Karpas-422 (cell line): ENCODE data around the gene AP1G1. TPM values are rescaled to one million over a fixed set of nuclear protein-coding genes. Genes with fewer than 3 reads are reported as not detected.

Experiments
- DNase-seq: peaks from one replicate; pipeline ENCODE4 v3.0.0-alpha.2; 2015
- H2AFZ ChIP-seq: fragments of 200-600 bp; sonication (generic); 2 replicates; pipeline ENCODE4 v1.6.1; 2014; ENCODE audit warnings: antibody characterized with exemption, low read length, mixed read lengths
- H3K27ac ChIP-seq: fragments of 200-600 bp; sonication (generic); 2 replicates; pipeline ENCODE4 v1.5.1; 2014; ENCODE audit warnings: mild to moderate bottlenecking, low read length, moderate library complexity
- H3K27me3 ChIP-seq: fragments of 200-600 bp; sonication (generic); 2 replicates; pipeline ENCODE4 v1.6.1; 2014; ENCODE audit warnings: low read length, mixed read lengths
- H3K36me3 ChIP-seq: fragments of 200-600 bp; sonication (generic); 2 replicates; pipeline ENCODE4 v1.6.1; 2014; ENCODE audit warnings: low read length, mixed read lengths; ENCODE audit not compliant: insufficient read depth
- H3K4me1 ChIP-seq: fragments of 200-600 bp; sonication (generic); 2 replicates; pipeline ENCODE4 v1.6.1; 2014; ENCODE audit warnings: mild to moderate bottlenecking, low read length, mixed read lengths
- H3K4me2 ChIP-seq: fragments of 200-600 bp; sonication (generic); 2 replicates; pipeline ENCODE4 v1.6.1; 2014; ENCODE audit warnings: low read length, low read depth, mild to moderate bottlenecking; ENCODE audit not compliant: poor library complexity, severe bottlenecking
- H3K4me3 ChIP-seq: fragments of 200-600 bp; sonication (generic); 2 replicates; pipeline ENCODE4 v1.5.1; 2014; ENCODE audit warnings: mild to moderate bottlenecking, antibody characterized with exemption, low read length, mixed read lengths
- H3K79me2 ChIP-seq: fragments of 200-600 bp; sonication (generic); 2 replicates; pipeline ENCODE4 v1.6.1; 2014; ENCODE audit warnings: mild to moderate bottlenecking, low read length, mixed read lengths
- H3K9ac ChIP-seq: fragments of 200-600 bp; sonication (generic); 2 replicates; pipeline ENCODE4 v1.6.0; 2014; ENCODE audit warnings: low read length
- H3K9me2 ChIP-seq: fragments of 200-600 bp; sonication (generic), shearing (Covaris generic); replicated peaks from 2 replicates; pipeline ENCODE4 v1.6.0; 2014; ENCODE audit warnings: mild to moderate bottlenecking, low read length, moderate library complexity; ENCODE audit not compliant: insufficient read depth
- H3K9me3 ChIP-seq: fragments of 300-700, 200-600 bp; sonication (generic); 2 replicates; pipeline ENCODE4 v1.6.1; 2014; ENCODE audit warnings: low read length, mixed read lengths
- H4K20me1 ChIP-seq: fragments of 200-600 bp; sonication (generic); 2 replicates; pipeline ENCODE4 v1.6.1; 2014; ENCODE audit warnings: mild to moderate bottlenecking, antibody characterized with exemption, low read length, low read depth; ENCODE audit not compliant: insufficient read depth
- total RNA-seq: library from RNA; depleted of rRNA; stranded (reverse); fragments of >200 nt; shearing (Covaris generic); gene quantifications from 2 replicates; pipeline ENCODE4 v1.2.3, GENCODE V29; 2014; ENCODE audit warnings: low replicate concordance

The AP1G1 gene
- total RNA-seq, 1 experiment from 2014 or later = 78.8 TPM

- Histone ChIP-seq H3K27ac (no peak overlapping the region), H3K4me3 (no peak overlapping the region), H3K36me3 (peaks cover 50% of the 10 kb centered on the region), H3K9me2 (no peaks in the 10 kb centered on the region), H2AFZ (no peak overlapping the region), H3K27me3 (no peaks in the 10 kb centered on the region), H4K20me1 (no peaks in the 10 kb centered on the region), H3K4me1 (peaks cover 4% of the 10 kb centered on the region; the same call in 1 of the 2 replicates), H3K9ac (no peak overlapping the region), H3K79me2 (peaks cover 15% of the 10 kb centered on the region), H3K4me2 (no peak overlapping the region), H3K9me3 (no peaks in the 10 kb centered on the region)
- no peak for DNase-seq
Measured at GRCh38 chr16:71769222-71769621, 39.4 kb downstream of the AP1G1 start.

DNA sequence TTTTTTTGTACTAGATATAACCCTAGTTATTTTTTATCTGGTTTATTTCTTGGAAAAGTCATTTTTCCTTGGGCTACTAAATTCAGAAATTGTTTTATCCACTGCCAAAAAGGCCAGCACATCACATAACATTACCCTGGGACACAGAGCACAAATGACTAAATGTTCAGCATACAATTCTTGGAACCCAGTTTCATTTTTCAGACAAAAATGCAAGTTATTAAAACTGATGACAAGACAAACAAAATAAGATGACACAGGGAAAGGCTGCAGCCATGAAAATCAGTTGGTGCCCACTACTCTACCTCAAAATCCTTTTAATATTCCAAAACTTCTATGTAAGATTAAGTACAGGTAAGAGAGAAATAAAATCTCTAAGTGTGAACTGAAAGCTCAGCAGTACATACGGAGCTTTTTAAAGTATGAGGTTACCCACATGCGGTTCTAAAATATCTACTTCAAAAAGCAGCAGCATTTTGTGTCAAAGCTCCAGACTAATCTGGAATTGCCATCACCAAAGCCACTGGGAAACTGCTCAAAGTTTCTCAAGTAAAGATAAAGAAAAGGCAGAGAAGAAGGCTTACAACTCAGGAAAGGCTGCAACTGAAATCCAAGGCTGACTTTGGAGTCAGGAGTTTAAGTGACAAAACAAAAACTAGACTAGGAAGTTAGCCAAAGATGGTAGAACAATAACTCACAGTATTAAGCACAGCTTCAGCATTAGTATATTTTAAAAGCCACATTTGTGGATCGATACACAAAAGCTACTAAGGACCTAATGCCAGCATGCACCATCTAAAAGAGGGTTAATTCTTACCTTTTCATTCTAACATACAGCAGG, 41.4 kb downstream of the AP1G1 start:
- Histone ChIP-seq H3K4me3 (no peak overlapping the region), H3K9ac (no peak overlapping the region), H4K20me1 (no peaks in the 10 kb centered on the region), H3K79me2 (peaks cover 20% of the 10 kb centered on the region), H2AFZ (no peak overlapping the region), H3K9me2 (no peaks in the 10 kb centered on the region), H3K27me3 (no peaks in the 10 kb centered on the region), H3K27ac (no peak overlapping the region), H3K9me3 (no peaks in the 10 kb centered on the region), H3K4me1 (peaks cover 4% of the 10 kb centered on the region; the same call in 1 of the 2 replicates), H3K4me2 (no peak overlapping the region), H3K36me3 (peaks cover 47% of the 10 kb centered on the region)
- no peak for DNase-seq

GRCh38 chr16:71762186-71762585, 46.4 kb downstream of the AP1G1 start:
- H3K9me3 ChIP-seq = no peaks in the 10 kb centered on the region
- H3K79me2 ChIP-seq = peaks cover 18% of the 10 kb centered on the region
- no peak overlapping the region for H2AFZ ChIP-seq
- H3K4me3 ChIP-seq = no peak overlapping the region
- H3K4me2 ChIP-seq = no peak overlapping the region
- no peaks in the 10 kb centered on the region for H3K9me2 ChIP-seq
- H4K20me1 ChIP-seq = no peaks in the 10 kb centered on the region
- H3K36me3 ChIP-seq = peaks cover 35% of the 10 kb centered on the region
- H3K27me3 ChIP-seq = no peaks in the 10 kb centered on the region
- no peak overlapping the region for H3K9ac ChIP-seq
- H3K27ac ChIP-seq = no peak overlapping the region
- peaks cover 4% of the 10 kb centered on the region; the same call in 1 of the 2 replicates for H3K4me1 ChIP-seq
- no peak for DNase-seq

DNA sequence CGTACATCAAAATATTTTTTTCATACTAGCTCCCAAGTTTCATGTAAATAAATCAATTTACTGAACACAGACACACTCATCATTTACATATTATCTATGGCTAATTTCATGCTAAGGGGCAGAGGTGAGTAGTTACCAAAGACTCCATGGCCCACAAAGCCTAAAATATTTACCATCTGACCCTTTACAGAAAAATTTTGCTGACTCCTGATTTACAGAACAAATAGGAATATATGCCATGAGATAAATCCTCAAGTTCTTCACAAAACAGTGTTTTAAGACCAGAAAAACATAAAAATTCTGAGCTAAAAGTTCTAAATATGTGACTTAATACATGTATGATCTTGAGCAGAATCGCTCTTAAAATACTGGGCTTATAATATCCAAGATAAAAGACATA, 47.5 kb downstream of the AP1G1 start:
- H3K27ac ChIP-seq = no peak overlapping the region
- H3K4me2 ChIP-seq = no peak overlapping the region
- H3K79me2 ChIP-seq = peaks cover 15% of the 10 kb centered on the region; the same call in 1 of the 2 replicates
- no peak overlapping the region for H2AFZ ChIP-seq
- H3K4me3 ChIP-seq = no peak overlapping the region
- no peaks in the 10 kb centered on the region for H3K9me3 ChIP-seq
- no peaks in the 10 kb centered on the region for H3K27me3 ChIP-seq
- H3K9me2 ChIP-seq = no peaks in the 10 kb centered on the region
- H3K9ac ChIP-seq = no peak overlapping the region
- peaks cover 4% of the 10 kb centered on the region; the same call in 1 of the 2 replicates for H3K4me1 ChIP-seq
- no peaks in the 10 kb centered on the region for H4K20me1 ChIP-seq
- DNase-seq = no peak
- peaks cover 33% of the 10 kb centered on the region for H3K36me3 ChIP-seq

DNA sequence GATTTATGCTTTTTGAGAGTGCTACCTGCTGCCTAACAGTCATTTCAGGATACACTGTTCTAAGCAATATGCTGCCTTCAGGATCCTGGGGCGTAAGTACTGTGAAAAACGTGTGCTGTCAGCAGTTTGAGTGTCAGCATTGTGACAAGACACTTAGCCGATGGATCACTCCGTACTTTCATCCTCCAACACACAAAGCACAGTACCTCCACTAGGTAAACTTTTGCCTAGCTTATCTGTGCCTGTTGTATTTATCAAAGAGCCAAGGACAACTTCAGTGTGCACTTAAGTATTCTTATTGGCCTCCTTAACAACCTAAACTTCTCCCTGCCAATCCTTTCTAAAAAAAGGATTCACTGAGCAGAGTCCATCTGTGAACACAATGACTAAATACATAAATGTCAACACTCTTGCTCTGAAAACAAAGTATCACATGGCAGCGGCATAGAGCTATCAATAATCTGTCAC, 50.3 kb downstream of the AP1G1 start:
- Histone ChIP-seq H3K4me2 (no peak overlapping the region), H3K9ac (no peak overlapping the region), H3K27me3 (no peaks in the 10 kb centered on the region), H3K9me3 (no peaks in the 10 kb centered on the region), H3K4me3 (no peak overlapping the region), H4K20me1 (no peaks in the 10 kb centered on the region), H3K9me2 (no peaks in the 10 kb centered on the region), H3K36me3 (peaks cover 37% of the 10 kb centered on the region; the same call in 1 of the 2 replicates), H3K79me2 (0 out of 2 replicates have a peak, but pooled peaks cover 5% of the 10 kb centered on the region), H2AFZ (no peak overlapping the region), H3K4me1 (peaks cover 3% of the 10 kb centered on the region), H3K27ac (no peak overlapping the region)
- no peak for DNase-seq

GRCh38 chr16:71754652-71755051, 54.0 kb downstream of the AP1G1 start:
- Histone ChIP-seq H3K9me3 (no peaks in the 10 kb centered on the region), H3K27me3 (no peaks in the 10 kb centered on the region), H3K4me1 (peaks cover 8% of the 10 kb centered on the region), H4K20me1 (no peaks in the 10 kb centered on the region), H2AFZ (no peak overlapping the region), H3K79me2 (no peaks in the 10 kb centered on the region), H3K4me3 (no peak overlapping the region), H3K9ac (no peak overlapping the region), H3K4me2 (no peak overlapping the region), H3K36me3 (peaks cover 31% of the 10 kb centered on the region; the same call in 1 of the 2 replicates), H3K9me2 (no peaks in the 10 kb centered on the region), H3K27ac (no peak overlapping the region)
- no peak for DNase-seq

DNA sequence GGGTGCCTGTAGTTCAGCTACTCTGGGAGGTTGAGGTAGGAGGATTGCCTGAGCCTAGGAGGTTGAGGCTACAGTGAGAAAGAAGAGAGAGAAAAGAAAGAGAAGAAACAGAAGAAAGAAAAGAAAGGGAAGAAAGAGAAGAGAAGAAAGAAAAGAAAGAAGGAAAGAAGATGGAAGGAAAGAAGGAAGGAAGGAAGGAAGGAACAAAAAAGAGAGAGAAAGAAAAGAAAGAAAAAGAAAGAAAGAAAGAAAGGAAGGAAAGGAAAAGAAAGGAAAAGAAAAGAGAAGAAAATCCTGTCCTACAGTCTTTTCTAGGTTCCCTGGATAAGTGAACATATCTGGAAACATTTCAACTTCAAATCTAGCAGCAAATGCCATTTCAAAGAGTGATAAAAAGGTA, 54.5 kb downstream of the AP1G1 start:
- peaks cover 8% of the 10 kb centered on the region for H3K4me1 ChIP-seq
- H3K4me2 ChIP-seq = no peak overlapping the region
- H3K4me3 ChIP-seq = no peak overlapping the region
- no peak overlapping the region for H3K27ac ChIP-seq
- no peak overlapping the region for H3K9ac ChIP-seq
- H3K36me3 ChIP-seq = peaks cover 31% of the 10 kb centered on the region; the same call in 1 of the 2 replicates
- no peak overlapping the region for H2AFZ ChIP-seq
- H3K9me2 ChIP-seq = no peaks in the 10 kb centered on the region
- no peaks in the 10 kb centered on the region for H3K9me3 ChIP-seq
- no peaks in the 10 kb centered on the region for H4K20me1 ChIP-seq
- no peak for DNase-seq
- no peaks in the 10 kb centered on the region for H3K27me3 ChIP-seq
- no peaks in the 10 kb centered on the region for H3K79me2 ChIP-seq

- Histone ChIP-seq H3K9me3 (no peaks in the 10 kb centered on the region), H4K20me1 (no peaks in the 10 kb centered on the region), H2AFZ (no peak overlapping the region), H3K36me3 (peaks cover 22% of the 10 kb centered on the region), H3K27ac (no peak overlapping the region), H3K79me2 (0 out of 2 replicates have a peak, but pooled peaks cover 3% of the 10 kb centered on the region), H3K4me3 (no peak overlapping the region), H3K4me2 (no peak overlapping the region), H3K4me1 (peaks cover 3% of the 10 kb centered on the region), H3K27me3 (no peaks in the 10 kb centered on the region), H3K9ac (no peak overlapping the region), H3K9me2 (no peaks in the 10 kb centered on the region)
- DNase-seq = no peak
Measured at GRCh38 chr16:71748226-71748625, 60.4 kb downstream of the AP1G1 start.
